ENCODE data around the gene GLIS1.

Gene GLIS1

GRCh38 chr1:53732409-53732808, 6.6 kb downstream of the GLIS1 start:
- H3F3A ChIP-seq (ENCODE audit: control insufficient read depth, insufficient read depth): no peaks in the 10 kb centered on the region
- no peaks in the 10 kb centered on the region for H3K36me3 ChIP-seq (ENCODE audit: control insufficient read depth, low read length)
- TF ChIP-seq EZH2phosphoT487 (IDR thresholded peaks at IDR 0.05; ENCODE audit: borderline replicate concordance, low read length): no peak
- no peak for TF ChIP-seq CTCF (IDR thresholded peaks at IDR 0.05; ENCODE audit: low read depth, low read length, poor library complexity, severe bottlenecking)
- no peaks in the 10 kb centered on the region for H4K20me1 ChIP-seq (ENCODE audit: control insufficient read depth, insufficient read depth, low read depth, low read length)
- H3K4me2 ChIP-seq (ENCODE audit: low read length): no peak overlapping the region
- no peaks in the 10 kb centered on the region for H3K9me3 ChIP-seq (ENCODE audit: control insufficient read depth, insufficient read depth, low read length)
- H3K4me1 ChIP-seq (ENCODE audit: control insufficient read depth, low read length): no peaks in the 10 kb centered on the region
- H3K27me3 ChIP-seq (ENCODE audit: control insufficient read depth, low read length): peaks cover 42% of the 10 kb centered on the region
- no peak overlapping the region for H3K27ac ChIP-seq (ENCODE audit: low read depth, low read length)
- H3K79me2 ChIP-seq (ENCODE audit: control insufficient read depth, low read length): no peaks in the 10 kb centered on the region
- H3K9me2 ChIP-seq (replicated peaks; ENCODE audit: control insufficient read depth, low read length): no peaks in the 10 kb centered on the region
- H3K4me3 ChIP-seq (ENCODE audit: low read length): no peak overlapping the region

DNA sequence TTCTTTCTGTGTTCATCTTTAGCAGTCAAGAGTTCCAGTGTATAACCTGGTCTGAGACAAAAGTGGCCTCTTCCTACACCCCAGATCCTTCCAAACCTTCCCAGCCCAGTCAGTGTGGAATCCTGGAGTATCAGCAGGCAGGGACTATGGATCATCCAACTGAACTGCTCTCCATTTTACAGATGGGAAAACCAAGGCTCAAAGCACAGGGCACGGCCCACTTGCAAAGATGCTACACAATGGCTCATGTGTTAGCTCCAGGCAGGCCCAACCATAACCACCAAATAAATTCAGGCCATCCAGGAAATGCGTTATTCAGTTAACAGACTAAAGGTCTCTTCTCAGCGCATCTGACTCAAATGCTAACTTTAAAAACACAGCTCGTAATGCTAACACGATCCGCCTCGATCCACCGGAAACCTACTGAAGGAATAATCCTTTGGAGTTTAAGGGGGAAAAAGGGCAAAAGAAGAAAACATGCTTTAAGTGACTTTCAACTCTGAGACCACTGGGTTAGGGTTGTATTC, 7.1 kb downstream of the GLIS1 start:
- TF ChIP-seq CTCF (IDR thresholded peaks at IDR 0.05; ENCODE audit: low read depth, low read length, poor library complexity, severe bottlenecking) (no peak), EZH2phosphoT487 (IDR thresholded peaks at IDR 0.05; ENCODE audit: borderline replicate concordance, low read length) (no peak)
- H4K20me1 ChIP-seq (ENCODE audit: control insufficient read depth, insufficient read depth, low read depth, low read length): no peaks in the 10 kb centered on the region
- no peak overlapping the region for H3K27ac ChIP-seq (ENCODE audit: low read depth, low read length)
- H3K4me1 ChIP-seq (ENCODE audit: control insufficient read depth, low read length): no peaks in the 10 kb centered on the region
- H3K79me2 ChIP-seq (ENCODE audit: control insufficient read depth, low read length): no peaks in the 10 kb centered on the region
- no peak overlapping the region for H3K4me3 ChIP-seq (ENCODE audit: low read length)
- no peaks in the 10 kb centered on the region for H3K9me2 ChIP-seq (replicated peaks; ENCODE audit: control insufficient read depth, low read length)
- peaks cover 38% of the 10 kb centered on the region for H3K27me3 ChIP-seq (ENCODE audit: control insufficient read depth, low read length)
- H3K4me2 ChIP-seq (ENCODE audit: low read length): no peak overlapping the region
- H3F3A ChIP-seq (ENCODE audit: control insufficient read depth, insufficient read depth): no peaks in the 10 kb centered on the region
- no peaks in the 10 kb centered on the region for H3K36me3 ChIP-seq (ENCODE audit: control insufficient read depth, low read length)
- H3K9me3 ChIP-seq (ENCODE audit: control insufficient read depth, insufficient read depth, low read length): no peaks in the 10 kb centered on the region

GRCh38 chr1:53731043-53731600, 7.8 kb downstream of the GLIS1 start:
- H3K9me3 ChIP-seq (ENCODE audit: control insufficient read depth, insufficient read depth, low read length): no peaks in the 10 kb centered on the region
- H3K79me2 ChIP-seq (ENCODE audit: control insufficient read depth, low read length): no peaks in the 10 kb centered on the region
- no peaks in the 10 kb centered on the region for H4K20me1 ChIP-seq (ENCODE audit: control insufficient read depth, insufficient read depth, low read depth, low read length)
- TF ChIP-seq CTCF (IDR thresholded peaks at IDR 0.05; ENCODE audit: low read depth, low read length, poor library complexity, severe bottlenecking) (no peak), EZH2phosphoT487 (IDR thresholded peaks at IDR 0.05; ENCODE audit: borderline replicate concordance, low read length) (no peak)
- H3F3A ChIP-seq (ENCODE audit: control insufficient read depth, insufficient read depth): no peaks in the 10 kb centered on the region
- no peaks in the 10 kb centered on the region for H3K36me3 ChIP-seq (ENCODE audit: control insufficient read depth, low read length)
- no peak overlapping the region for H3K4me2 ChIP-seq (ENCODE audit: low read length)
- H3K4me3 ChIP-seq (ENCODE audit: low read length): no peak overlapping the region
- peaks cover 32% of the 10 kb centered on the region for H3K27me3 ChIP-seq (ENCODE audit: control insufficient read depth, low read length)
- no peak overlapping the region for H3K27ac ChIP-seq (ENCODE audit: low read depth, low read length)
- no peaks in the 10 kb centered on the region for H3K4me1 ChIP-seq (ENCODE audit: control insufficient read depth, low read length)
- no peaks in the 10 kb centered on the region for H3K9me2 ChIP-seq (replicated peaks; ENCODE audit: control insufficient read depth, low read length)

Measured in DOHH2 (cell line).